Neural cell (in vitro differentiated cells): ENCODE data around the gene STAT4.

ENCODE experiments used
- EP300 ChIP-seq: fragments of 450-650 bp; conservative IDR thresholded peaks from 2 replicates; pipeline ENCODE4 v1.6.1; 2014; ENCODE audit warnings: antibody characterized with exemption, mild to moderate bottlenecking, moderate library complexity; ENCODE audit not compliant: poor library complexity, severe bottlenecking
- EZH2 ChIP-seq: fragments of 200-600, 300-800 bp; shearing (Covaris generic), sonication (generic); IDR thresholded peaks from 2 replicates; pipeline ENCODE4 v1.6.1; 2014; ENCODE audit warnings: antibody characterized with exemption, low read length, borderline replicate concordance, mild to moderate bottlenecking; ENCODE audit not compliant: insufficient read depth, poor library complexity, severe bottlenecking

- TF ChIP-seq EP300 (no peak), EZH2 (no peak)
These were observed 151.7 kb downstream of the STAT4 start for GRCh38 chr2:190999058-190999457.
